Ascending aorta (tissue), 2 donors: ENCODE results near the gene MSH5. TPM values are rescaled to one million over a fixed set of nuclear protein-coding genes. Genes with fewer than 3 reads are reported as not detected.
"Not testable (repeated sequence)": the region's sequence is repeated elsewhere in the genome, so short reads cannot be mapped to it uniquely, and the experiment has no call there.

Experiments
- DNase-seq, 2 donors: peaks; one replicate each; pipeline ENCODE4 v3.0.0-alpha.2; 2019; ENCODE audit warnings: low spot score in 2 of 2
- H3K27ac ChIP-seq, 2 donors: fragments of 200-600 bp; sonication (generic); one replicate each; pipeline ENCODE4 v1.5.1; 2016 to 2017; ENCODE audit warnings: mild to moderate bottlenecking in 1 of 2
- H3K27me3 ChIP-seq: fragments of 200-600 bp; sonication (generic); one replicate; pipeline ENCODE4 v1.5.1; 2017
- H3K36me3 ChIP-seq, 2 donors: fragments of 200-600 bp; sonication (generic); one replicate each; pipeline ENCODE4 v1.5.1; 2016
- H3K4me1 ChIP-seq, 2 donors: fragments of 200-600 bp; sonication (generic); one replicate each; pipeline ENCODE4 v1.5.1; 2016 to 2017; ENCODE audit warnings: mild to moderate bottlenecking in 1 of 2
- H3K4me3 ChIP-seq, 2 donors: fragments of 200-600 bp; sonication (generic); one replicate each; pipeline ENCODE4 v1.5.1; 2016 to 2017; ENCODE audit warnings: mild to moderate bottlenecking in 1 of 2
- H3K9me3 ChIP-seq, 2 donors: fragments of 200-600 bp; sonication (generic); one replicate each; pipeline ENCODE4 v1.5.1; 2016
- intact Hi-C: fragments of 100-400 bp; cut with DNase I; formaldehyde crosslinking; loops from one replicate; pipeline ENCODE4 v1.15.1; 2023
- total RNA-seq: library from RNA; depleted of rRNA; stranded (reverse); fragments of >200 nt; gene quantifications from one replicate; pipeline ENCODE4 v1.1.0, GENCODE V29; 2016
- TF ChIP-seq, protein P1 (sequence below), 3 experiments: fragments of 200-600 bp in 2 of 3; fragments of 450-650 bp in 1 of 3; sonication (generic) in 2 of 3; IDR thresholded peaks; one replicate each; pipeline ENCODE4 v1.5.1; 2016 to 2019; ENCODE audit warnings: antibody characterized with exemption in 3 of 3, mild to moderate bottlenecking in 1 of 3, moderate library complexity in 1 of 3

The MSH5 gene
- total RNA-seq, 1 donor from 2014 or later, result 17.7 TPM

DNA sequence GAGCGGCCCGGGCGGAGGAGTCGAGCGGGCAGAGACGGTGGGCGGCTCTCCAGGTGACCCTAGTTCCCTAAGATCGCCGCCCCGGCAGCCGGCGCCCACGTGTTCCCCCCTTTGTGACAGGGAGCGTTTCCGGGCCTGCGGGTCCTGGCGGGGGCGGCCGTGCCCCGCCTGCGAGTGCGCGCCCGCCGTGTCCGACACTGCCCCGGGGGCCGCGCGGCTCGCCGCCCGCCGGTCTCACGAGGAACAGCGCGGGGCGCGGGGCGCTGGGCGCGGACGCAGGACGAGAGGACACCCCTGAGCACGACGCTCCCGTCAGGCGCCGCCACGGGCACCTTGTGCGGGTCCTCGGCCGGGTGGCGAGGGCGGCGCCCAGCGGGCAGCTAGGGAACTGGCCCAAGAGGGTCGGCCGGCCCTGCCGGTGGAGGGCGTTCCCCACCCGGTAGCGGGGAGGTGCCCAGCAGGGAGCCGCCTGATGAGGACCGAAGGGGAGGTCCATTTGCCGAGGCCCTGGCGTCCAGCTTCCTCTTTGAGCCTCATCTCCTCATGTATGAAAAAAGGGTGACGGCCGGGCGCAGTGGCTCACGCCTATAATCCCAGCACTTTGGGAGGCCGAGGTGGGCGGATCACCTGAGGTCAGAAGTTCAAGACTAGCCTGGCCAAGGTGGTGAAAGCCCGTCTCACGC, 56.0 kb downstream of the MSH5 start, which contains the start of gene VARS1:
Gene VARS1, minus strand, starts transcription at position 137 of the 683 bp plus-strand sequence. CDS start 535 bp downstream, outside the sequence.
- Histone ChIP-seq H3K27ac (peak within 1 kb of the TSS; percentile 88 to 92), H3K27me3 (no peaks in the 10 kb centered on the region), H3K4me1 (peaks cover 4 to 18% of the 10 kb centered on the region in 2 donors), H3K36me3 (peaks cover 0 to 16% of the 10 kb centered on the region in 2 donors), H3K4me3 (peak within 1 kb of the TSS; percentile 81 to 83), H3K9me3 (no peaks in the 10 kb centered on the region)
- DNase-seq, result peak; percentile 72 to 94
- TF ChIP-seq, protein P1, sequence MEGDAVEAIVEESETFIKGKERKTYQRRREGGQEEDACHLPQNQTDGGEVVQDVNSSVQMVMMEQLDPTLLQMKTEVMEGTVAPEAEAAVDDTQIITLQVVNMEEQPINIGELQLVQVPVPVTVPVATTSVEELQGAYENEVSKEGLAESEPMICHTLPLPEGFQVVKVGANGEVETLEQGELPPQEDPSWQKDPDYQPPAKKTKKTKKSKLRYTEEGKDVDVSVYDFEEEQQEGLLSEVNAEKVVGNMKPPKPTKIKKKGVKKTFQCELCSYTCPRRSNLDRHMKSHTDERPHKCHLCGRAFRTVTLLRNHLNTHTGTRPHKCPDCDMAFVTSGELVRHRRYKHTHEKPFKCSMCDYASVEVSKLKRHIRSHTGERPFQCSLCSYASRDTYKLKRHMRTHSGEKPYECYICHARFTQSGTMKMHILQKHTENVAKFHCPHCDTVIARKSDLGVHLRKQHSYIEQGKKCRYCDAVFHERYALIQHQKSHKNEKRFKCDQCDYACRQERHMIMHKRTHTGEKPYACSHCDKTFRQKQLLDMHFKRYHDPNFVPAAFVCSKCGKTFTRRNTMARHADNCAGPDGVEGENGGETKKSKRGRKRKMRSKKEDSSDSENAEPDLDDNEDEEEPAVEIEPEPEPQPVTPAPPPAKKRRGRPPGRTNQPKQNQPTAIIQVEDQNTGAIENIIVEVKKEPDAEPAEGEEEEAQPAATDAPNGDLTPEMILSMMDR (IDR thresholded peaks at IDR 0.05), result peak; percentile 71 to 97 (median 89)
- intact Hi-C loops, result loop anchor here (1.0 to 2.0 kb wide), 5 partner anchors 11 to 67 kb away; partner anchors contain the start of genes DDAH2, HSPA1A, HSPA1B and HSPA1L

DNA sequence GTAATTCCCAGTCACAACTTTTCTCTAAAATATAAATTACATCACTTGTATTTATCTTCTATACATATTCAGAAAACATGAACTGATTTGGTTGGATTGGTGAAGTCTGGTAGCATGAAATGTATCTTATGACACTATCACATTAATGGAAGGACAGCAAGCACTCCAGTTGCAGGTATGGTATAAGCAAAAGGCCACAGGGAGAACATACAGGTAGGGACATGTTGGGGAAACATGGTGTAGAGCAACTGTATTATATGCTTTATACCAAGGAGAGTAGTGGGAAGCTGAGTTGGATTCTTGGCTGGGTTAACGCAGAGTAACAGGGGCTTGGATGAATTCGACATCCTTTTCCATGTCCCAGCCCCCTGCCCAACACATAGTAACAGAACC, 57.2 kb downstream of the MSH5 start:
- TF ChIP-seq, protein P1 (IDR thresholded peaks at IDR 0.05), result no peak
- Histone ChIP-seq H3K27me3 (no peaks in the 10 kb centered on the region), H3K36me3 (peaks cover 5 to 10% of the 10 kb centered on the region in 2 donors), H3K4me3 (no peak overlapping the region), H3K27ac (peak overlapping the region; percentile 88 to 92), H3K4me1 (peaks cover 4 to 18% of the 10 kb centered on the region in 2 donors), H3K9me3 (no peaks in the 10 kb centered on the region)
- no peak for DNase-seq
- intact Hi-C loops, result loop anchor here (1.0 to 2.0 kb wide), 2 partner anchors 9 to 30 kb away; partner anchors contain the start of genes HSPA1B and LSM2

DNA sequence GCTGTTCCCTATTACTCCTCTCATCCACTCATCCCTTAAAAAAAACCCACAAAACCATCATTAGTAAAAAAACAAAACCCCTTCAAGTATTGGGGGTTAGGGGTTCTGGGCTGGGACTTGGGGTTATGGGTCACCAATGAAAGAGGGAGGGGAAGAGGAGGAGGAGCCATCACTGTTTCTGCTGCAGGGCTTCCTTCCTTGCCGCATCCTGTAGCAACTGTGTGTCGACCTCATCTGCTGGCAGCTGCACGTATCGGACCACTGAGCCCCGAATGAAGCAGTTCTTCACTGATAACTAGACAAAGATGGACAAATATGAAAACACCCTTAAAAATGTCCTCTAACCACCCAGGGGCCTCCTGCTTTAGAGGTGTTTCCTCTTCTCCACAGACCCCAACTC, 57.8 kb downstream of the MSH5 start:
- Histone ChIP-seq H3K9me3 (no peaks in the 10 kb centered on the region), H3K36me3 (peaks cover 4 to 9% of the 10 kb centered on the region in 2 donors), H3K4me1 (peaks cover 4 to 18% of the 10 kb centered on the region in 2 donors), H3K27me3 (no peaks in the 10 kb centered on the region), H3K4me3 (no peak overlapping the region), H3K27ac (peak overlapping the region; percentile 18 to 88)
- TF ChIP-seq, protein P1 (IDR thresholded peaks at IDR 0.05), result no peak
- intact Hi-C loops, result loop anchor here (2.0 kb wide), 1 partner anchor 29 kb away; the partner anchor contains the start of gene HSPA1B
- DNase-seq, result no peak

DNA sequence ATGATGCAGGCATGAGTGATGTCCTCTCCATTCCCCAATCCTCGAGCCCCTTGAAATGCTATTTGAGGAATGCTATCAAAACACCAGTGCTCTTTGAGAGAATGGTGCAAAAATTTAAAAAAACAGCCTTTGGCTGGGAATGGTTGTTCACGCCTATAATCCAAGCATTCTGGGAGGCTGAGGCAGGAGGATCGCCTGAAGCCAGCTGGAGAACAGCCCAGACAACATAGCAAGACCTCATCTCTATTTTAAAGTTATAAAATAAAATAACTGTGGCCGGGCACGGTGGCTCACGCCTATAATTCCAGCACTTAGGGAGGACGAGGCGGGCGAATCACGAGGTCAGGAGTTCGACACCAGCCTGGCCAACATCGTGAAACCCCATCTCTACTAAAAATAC, 60.0 kb downstream of the MSH5 start:
- DNase-seq, result peak in 1 of 2 donors; percentile 82
- H3K4me3 ChIP-seq, result no peak overlapping the region
- H3K27ac ChIP-seq, result peak overlapping the region; percentile 68 to 78
- TF ChIP-seq, protein P1 (IDR thresholded peaks at IDR 0.05), result no peak
- H3K9me3 ChIP-seq, result no peaks in the 10 kb centered on the region
- intact Hi-C loops, result no loop called here
- peaks cover 3 to 10% of the 10 kb centered on the region in 2 donors for H3K36me3 ChIP-seq
- no peaks in the 10 kb centered on the region for H3K27me3 ChIP-seq
- H3K4me1 ChIP-seq, result peaks cover under 1 to 12% of the 10 kb centered on the region in 2 donors

DNA sequence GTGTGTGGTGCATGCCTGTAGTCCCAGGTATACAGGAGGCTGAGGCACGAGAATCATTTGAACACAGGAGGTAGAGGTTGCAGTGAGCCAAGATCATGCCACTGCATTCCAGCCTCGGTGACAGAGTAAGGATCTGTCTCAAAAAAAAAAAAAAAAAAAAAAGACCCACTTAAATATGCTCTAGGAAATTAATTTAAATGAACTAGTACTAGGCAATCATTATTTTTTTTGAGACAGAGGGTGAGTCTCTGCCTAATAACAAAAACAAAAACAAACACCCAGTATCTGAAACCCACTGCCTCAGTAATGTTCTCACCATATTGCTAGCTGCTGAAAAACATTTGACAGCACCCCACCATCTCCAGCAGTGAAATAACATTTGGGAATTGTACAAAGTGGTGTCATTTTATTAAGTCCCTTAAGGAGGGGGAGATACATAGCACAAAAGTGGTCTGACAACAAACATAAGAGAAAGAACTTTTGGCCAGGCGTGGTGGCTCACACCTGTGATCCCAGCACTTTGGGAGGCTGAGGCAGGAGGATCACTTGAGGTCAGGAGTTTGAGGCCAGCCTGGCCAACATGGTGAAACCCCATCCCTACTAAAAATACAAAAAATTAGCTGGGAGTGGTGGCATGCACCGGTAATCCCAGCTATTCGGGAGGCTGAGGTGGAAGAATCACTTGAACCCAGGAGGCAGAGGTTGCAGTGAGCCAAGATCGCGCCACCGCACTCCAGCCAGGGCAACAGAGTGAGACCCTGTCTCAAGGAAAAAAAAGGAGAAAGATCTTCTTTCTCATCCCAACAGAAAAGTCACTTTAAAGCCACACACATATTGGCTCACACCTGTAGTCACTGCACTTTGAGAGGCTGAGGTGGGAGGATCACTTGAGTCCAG, 61.5 kb downstream of the MSH5 start:
- H3K9me3 ChIP-seq, H3K27ac ChIP-seq, H3K4me3 ChIP-seq, intact Hi-C loops, H3K36me3 ChIP-seq, H3K27me3 ChIP-seq, DNase-seq: not testable (repeated sequence)
- H3K4me1 ChIP-seq, result peaks cover 0 to 15% of the 10 kb centered on the region in 2 donors
